IPS DF 6.9 (cell line): ENCODE measurements around the gene ONECUT2.

ENCODE experiments used
- DNase-seq: peaks from one replicate; pipeline ENCODE4 v3.0.0-alpha.2; 2013; ENCODE audit warnings: low read depth, low spot score
- H3K27ac ChIP-seq: one replicate; pipeline ENCODE4 v1.5.1; 2013; ENCODE audit warnings: low read length, control low read depth
- H3K27me3 ChIP-seq: 2 replicates; pipeline ENCODE4 v1.6.1; 2013; ENCODE audit warnings: mild to moderate bottlenecking, low read length; ENCODE audit not compliant: control insufficient read depth, insufficient read depth
- H3K36me3 ChIP-seq: 2 replicates; pipeline ENCODE4 v1.6.1; 2013; ENCODE audit warnings: low read length; ENCODE audit not compliant: control insufficient read depth, insufficient read depth
- H3K4me1 ChIP-seq: 2 replicates; pipeline ENCODE4 v1.6.1; 2013; ENCODE audit warnings: low read length; ENCODE audit not compliant: control insufficient read depth, insufficient read depth
- H3K4me3 ChIP-seq: 2 replicates; pipeline ENCODE4 v1.5.1; 2013; ENCODE audit warnings: mild to moderate bottlenecking, low read length
- H3K9me3 ChIP-seq: 2 replicates; pipeline ENCODE4 v1.6.1; 2013; ENCODE audit warnings: low read length, inconsistent platforms; ENCODE audit not compliant: control insufficient read depth, insufficient read depth
- WGBS: extraction: QIAGEN DNeasy Blood & Tissue Kit; methylation state at CpG from one replicate; pipeline ENCODE4 v1.1.7; 2013; ENCODE audit warnings: mixed read lengths, missing lambda C conversion rate; ENCODE audit not compliant: insufficient read length, insufficient coverage; 5-methylcytosine and 5-hydroxymethylcytosine counted together

ONECUT2 gene

GRCh38 chr18:57445488-57446319 is 10.5 kb downstream of the ONECUT2 start:
- H3K36me3 ChIP-seq, result no peaks in the 10 kb centered on the region
- H3K4me3 ChIP-seq, result no peak overlapping the region
- DNase-seq, result no peak
- WGBS, result 100% methylated on average over 1 of the region's 8 CpGs
- H3K4me1 ChIP-seq, result 0 out of 2 replicates have a peak, but pooled peaks cover 2% of the 10 kb centered on the region
- H3K9me3 ChIP-seq, result no peaks in the 10 kb centered on the region
- H3K27me3 ChIP-seq, result peaks cover 35% of the 10 kb centered on the region
- no peak overlapping the region for H3K27ac ChIP-seq

GRCh38 chr18:57446322-57446721 is 11.1 kb downstream of the ONECUT2 start:
- Histone ChIP-seq H3K4me3 (no peak overlapping the region), H3K27me3 (peaks cover 29% of the 10 kb centered on the region), H3K4me1 (0 out of 2 replicates have a peak, but pooled peaks cover 1% of the 10 kb centered on the region), H3K9me3 (no peaks in the 10 kb centered on the region), H3K27ac (no peak overlapping the region), H3K36me3 (no peaks in the 10 kb centered on the region)
- DNase-seq, result no peak
- WGBS, result no CpG with 5 or more reads among the region's 4 CpGs

- DNase-seq, result no peak
- H3K27me3 ChIP-seq, result peaks cover 20% of the 10 kb centered on the region
- H3K9me3 ChIP-seq, result no peaks in the 10 kb centered on the region
- H3K4me3 ChIP-seq, result no peak overlapping the region
- H3K27ac ChIP-seq, result no peak overlapping the region
- WGBS, result no CpG with 5 or more reads among the region's 14 CpGs
- 0 out of 2 replicates have a peak, but pooled peaks cover 1% of the 10 kb centered on the region for H3K4me1 ChIP-seq
- H3K36me3 ChIP-seq, result no peaks in the 10 kb centered on the region
Measured at GRCh38 chr18:57447154-57447621, 12.0 kb downstream of the ONECUT2 start.

GRCh38 chr18:57455576-57456129 is 20.5 kb downstream of the ONECUT2 start:
- no peak for DNase-seq
- H3K27ac ChIP-seq, result no peak overlapping the region
- no CpG with 5 or more reads among the region's 5 CpGs for WGBS
- H3K36me3 ChIP-seq, result no peaks in the 10 kb centered on the region
- no peaks in the 10 kb centered on the region for H3K27me3 ChIP-seq
- no peaks in the 10 kb centered on the region for H3K9me3 ChIP-seq
- no peaks in the 10 kb centered on the region for H3K4me1 ChIP-seq
- H3K4me3 ChIP-seq, result no peak overlapping the region

- no peak overlapping the region for H3K4me3 ChIP-seq
- H3K27ac ChIP-seq, result no peak overlapping the region
- H3K4me1 ChIP-seq, result no peaks in the 10 kb centered on the region
- no peak for DNase-seq
- H3K27me3 ChIP-seq, result no peaks in the 10 kb centered on the region
- no peaks in the 10 kb centered on the region for H3K36me3 ChIP-seq
- H3K9me3 ChIP-seq, result no peaks in the 10 kb centered on the region
- no CpG with 5 or more reads among the region's 3 CpGs for whole genome bisulfite sequencing
Measured at GRCh38 chr18:57461652-57462269, 26.6 kb downstream of the ONECUT2 start.

- Histone ChIP-seq H3K4me3 (no peak overlapping the region), H3K27me3 (no peaks in the 10 kb centered on the region), H3K27ac (no peak overlapping the region), H3K36me3 (no peaks in the 10 kb centered on the region), H3K9me3 (no peaks in the 10 kb centered on the region), H3K4me1 (no peaks in the 10 kb centered on the region)
- DNase-seq, result no peak
- no CpG with 5 or more reads among the region's 2 CpGs for WGBS
Measured at GRCh38 chr18:57466307-57466706, 31.1 kb downstream of the ONECUT2 start.

- Histone ChIP-seq H3K27ac (no peak overlapping the region), H3K4me3 (no peak overlapping the region), H3K27me3 (no peaks in the 10 kb centered on the region), H3K36me3 (no peaks in the 10 kb centered on the region), H3K9me3 (no peaks in the 10 kb centered on the region), H3K4me1 (no peaks in the 10 kb centered on the region)
- DNase-seq, result no peak
- WGBS, result no CpG with 5 or more reads among the region's 10 CpGs
Measured at GRCh38 chr18:57466745-57467409, 31.7 kb downstream of the ONECUT2 start.

GRCh38 chr18:57469884-57470283 is 34.7 kb downstream of the ONECUT2 start:
- no peaks in the 10 kb centered on the region for H3K4me1 ChIP-seq
- H3K36me3 ChIP-seq, result no peaks in the 10 kb centered on the region
- no peaks in the 10 kb centered on the region for H3K9me3 ChIP-seq
- no peaks in the 10 kb centered on the region for H3K27me3 ChIP-seq
- DNase-seq, result no peak
- WGBS, result no CpG with 5 or more reads among the region's 3 CpGs
- H3K4me3 ChIP-seq, result no peak overlapping the region
- H3K27ac ChIP-seq, result no peak overlapping the region

- no peak for DNase-seq
Measured at GRCh38 chr18:57475408-57475807, 40.2 kb downstream of the ONECUT2 start.

GRCh38 chr18:57475903-57476302 is 40.7 kb downstream of the ONECUT2 start:
- Histone ChIP-seq H3K27ac (no peak overlapping the region), H3K4me3 (no peak overlapping the region), H3K9me3 (no peaks in the 10 kb centered on the region), H3K27me3 (no peaks in the 10 kb centered on the region), H3K36me3 (no peaks in the 10 kb centered on the region), H3K4me1 (no peaks in the 10 kb centered on the region)
- DNase-seq, result no peak
- no CpG with 5 or more reads among the region's 4 CpGs for WGBS

More at GRCh38 chr18:57475408-57475807, 40.2 kb downstream of the ONECUT2 start:
- Histone ChIP-seq H3K9me3 (no peaks in the 10 kb centered on the region), H3K36me3 (no peaks in the 10 kb centered on the region), H3K27me3 (no peaks in the 10 kb centered on the region), H3K4me3 (no peak overlapping the region), H3K4me1 (no peaks in the 10 kb centered on the region), H3K27ac (no peak overlapping the region)
- WGBS, result no CpG with 5 or more reads among the region's 3 CpGs
